ENCODE results near the gene WWOX. TPM values are rescaled to one million over a fixed set of nuclear protein-coding genes. Genes with fewer than 3 reads are reported as not detected.

Gene WWOX
- total RNA-seq, 1 donor from 2014 or later = 28.2 TPM

DNA sequence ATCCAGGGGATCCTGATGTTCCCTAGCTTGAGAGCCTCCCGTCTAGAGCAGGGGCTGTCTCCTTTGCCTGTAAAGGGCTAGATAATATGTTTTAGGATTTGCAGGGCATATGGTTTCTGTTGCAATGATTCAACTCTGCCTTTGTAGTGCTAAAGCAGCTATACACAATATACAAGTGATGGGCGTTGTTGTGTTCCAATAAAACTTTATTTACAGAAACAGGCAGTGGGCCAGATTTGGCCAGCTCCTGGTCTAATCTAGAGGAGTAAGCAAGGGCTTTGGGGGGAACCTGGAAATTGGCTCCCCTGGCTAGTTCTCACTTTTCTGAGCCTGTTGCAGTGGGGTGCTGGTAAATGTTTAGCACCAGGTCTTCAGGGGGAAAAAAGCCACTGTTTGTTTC lies 13.8 kb downstream of the WWOX start:
- no peak overlapping the region for H3K4me3 Mint-ChIP-seq (ENCODE audit: unreplicated experiment)
- no peaks in the 10 kb centered on the region for H3K27me3 Mint-ChIP-seq (ENCODE audit: unreplicated experiment)
- peaks cover 33% of the 10 kb centered on the region for H3K36me3 Mint-ChIP-seq (ENCODE audit: unreplicated experiment)
- TF ChIP-seq, protein P1, sequence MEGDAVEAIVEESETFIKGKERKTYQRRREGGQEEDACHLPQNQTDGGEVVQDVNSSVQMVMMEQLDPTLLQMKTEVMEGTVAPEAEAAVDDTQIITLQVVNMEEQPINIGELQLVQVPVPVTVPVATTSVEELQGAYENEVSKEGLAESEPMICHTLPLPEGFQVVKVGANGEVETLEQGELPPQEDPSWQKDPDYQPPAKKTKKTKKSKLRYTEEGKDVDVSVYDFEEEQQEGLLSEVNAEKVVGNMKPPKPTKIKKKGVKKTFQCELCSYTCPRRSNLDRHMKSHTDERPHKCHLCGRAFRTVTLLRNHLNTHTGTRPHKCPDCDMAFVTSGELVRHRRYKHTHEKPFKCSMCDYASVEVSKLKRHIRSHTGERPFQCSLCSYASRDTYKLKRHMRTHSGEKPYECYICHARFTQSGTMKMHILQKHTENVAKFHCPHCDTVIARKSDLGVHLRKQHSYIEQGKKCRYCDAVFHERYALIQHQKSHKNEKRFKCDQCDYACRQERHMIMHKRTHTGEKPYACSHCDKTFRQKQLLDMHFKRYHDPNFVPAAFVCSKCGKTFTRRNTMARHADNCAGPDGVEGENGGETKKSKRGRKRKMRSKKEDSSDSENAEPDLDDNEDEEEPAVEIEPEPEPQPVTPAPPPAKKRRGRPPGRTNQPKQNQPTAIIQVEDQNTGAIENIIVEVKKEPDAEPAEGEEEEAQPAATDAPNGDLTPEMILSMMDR (IDR thresholded peaks at IDR 0.05) = no peak
- H3K9me3 Mint-ChIP-seq (ENCODE audit: unreplicated experiment) = no peaks in the 10 kb centered on the region
- H3K4me1 Mint-ChIP-seq (ENCODE audit: unreplicated experiment) = no peaks in the 10 kb centered on the region
- no peak for DNase-seq (ENCODE audit: extremely low spot score, unreplicated experiment)
- H3K27ac Mint-ChIP-seq (ENCODE audit: unreplicated experiment) = no peak overlapping the region

DNA sequence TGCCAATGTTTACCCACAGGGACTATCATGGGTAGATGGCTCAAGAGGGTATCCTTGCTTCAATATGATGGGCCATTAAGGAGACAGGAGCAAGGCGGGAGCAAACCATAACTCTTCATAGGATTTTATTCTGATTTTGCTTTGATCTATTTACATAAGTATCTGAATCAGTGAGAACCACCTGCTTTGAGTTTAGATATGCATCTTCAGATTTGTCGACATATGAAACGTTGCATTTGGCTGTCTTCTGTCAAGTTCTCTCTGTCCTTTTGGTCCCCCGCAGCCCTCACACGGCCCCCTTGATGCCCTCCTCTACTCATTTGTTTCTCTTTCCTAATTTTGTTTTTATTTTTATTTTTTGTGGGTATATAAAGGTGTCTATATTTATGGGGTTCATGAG lies 16.2 kb downstream of the WWOX start:
- Mint-ChIP-seq H3K4me3 (ENCODE audit: unreplicated experiment) (no peak overlapping the region), H3K4me1 (ENCODE audit: unreplicated experiment) (no peaks in the 10 kb centered on the region), H3K27me3 (ENCODE audit: unreplicated experiment) (no peaks in the 10 kb centered on the region), H3K9me3 (ENCODE audit: unreplicated experiment) (no peaks in the 10 kb centered on the region), H3K27ac (ENCODE audit: unreplicated experiment) (no peak overlapping the region), H3K36me3 (ENCODE audit: unreplicated experiment) (peaks cover 26% of the 10 kb centered on the region)
- TF ChIP-seq, protein P1 (IDR thresholded peaks at IDR 0.05) = no peak
- no peak for DNase-seq (ENCODE audit: extremely low spot score, unreplicated experiment)

DNA sequence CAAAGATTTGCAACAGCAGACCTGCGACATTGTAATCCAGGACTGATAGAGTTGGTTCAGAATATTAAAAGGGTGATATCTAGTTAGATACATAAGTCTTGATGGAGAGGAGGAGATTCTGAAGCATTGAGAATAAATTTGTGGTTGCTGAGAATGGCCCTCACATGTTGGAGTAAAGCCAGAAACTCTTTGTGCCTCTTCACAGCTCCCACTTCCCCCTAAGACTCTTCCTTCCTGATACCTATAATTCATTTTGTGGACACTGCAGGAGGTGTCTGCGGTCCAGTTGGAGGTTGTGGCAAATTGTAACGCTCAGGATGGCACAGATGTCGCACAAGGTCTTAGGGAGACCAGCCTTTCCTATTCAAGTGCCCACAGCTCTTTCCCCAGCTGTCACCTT lies 17.5 kb downstream of the WWOX start:
- H3K27me3 Mint-ChIP-seq (ENCODE audit: unreplicated experiment) = no peaks in the 10 kb centered on the region
- H3K4me3 Mint-ChIP-seq (ENCODE audit: unreplicated experiment) = no peak overlapping the region
- DNase-seq (ENCODE audit: extremely low spot score, unreplicated experiment) = no peak
- peaks cover 28% of the 10 kb centered on the region for H3K36me3 Mint-ChIP-seq (ENCODE audit: unreplicated experiment)
- H3K9me3 Mint-ChIP-seq (ENCODE audit: unreplicated experiment) = no peaks in the 10 kb centered on the region
- H3K4me1 Mint-ChIP-seq (ENCODE audit: unreplicated experiment) = no peaks in the 10 kb centered on the region
- H3K27ac Mint-ChIP-seq (ENCODE audit: unreplicated experiment) = no peak overlapping the region
- TF ChIP-seq, protein P1 (IDR thresholded peaks at IDR 0.05) = no peak

DNA sequence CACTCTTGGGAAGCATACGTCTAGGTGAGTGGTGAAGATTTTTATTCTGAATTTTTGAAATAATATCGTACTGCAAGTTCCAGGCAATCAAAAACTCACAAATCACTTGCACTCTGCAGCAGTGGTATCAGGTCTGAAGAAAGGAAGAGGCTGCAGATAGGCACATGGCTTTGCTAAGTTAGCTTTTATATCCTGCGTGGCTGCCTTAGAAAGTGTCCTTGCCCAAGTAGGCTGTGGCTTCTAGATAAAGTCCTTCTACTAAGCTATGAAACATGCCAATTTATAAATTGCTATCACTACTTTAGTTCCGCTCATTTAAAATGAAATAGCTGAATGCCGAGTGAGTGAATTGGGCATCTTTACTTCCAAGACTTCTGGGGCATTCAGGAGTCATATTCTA lies 17.9 kb downstream of the WWOX start:
- H3K36me3 Mint-ChIP-seq (ENCODE audit: unreplicated experiment) = peaks cover 28% of the 10 kb centered on the region

DNA sequence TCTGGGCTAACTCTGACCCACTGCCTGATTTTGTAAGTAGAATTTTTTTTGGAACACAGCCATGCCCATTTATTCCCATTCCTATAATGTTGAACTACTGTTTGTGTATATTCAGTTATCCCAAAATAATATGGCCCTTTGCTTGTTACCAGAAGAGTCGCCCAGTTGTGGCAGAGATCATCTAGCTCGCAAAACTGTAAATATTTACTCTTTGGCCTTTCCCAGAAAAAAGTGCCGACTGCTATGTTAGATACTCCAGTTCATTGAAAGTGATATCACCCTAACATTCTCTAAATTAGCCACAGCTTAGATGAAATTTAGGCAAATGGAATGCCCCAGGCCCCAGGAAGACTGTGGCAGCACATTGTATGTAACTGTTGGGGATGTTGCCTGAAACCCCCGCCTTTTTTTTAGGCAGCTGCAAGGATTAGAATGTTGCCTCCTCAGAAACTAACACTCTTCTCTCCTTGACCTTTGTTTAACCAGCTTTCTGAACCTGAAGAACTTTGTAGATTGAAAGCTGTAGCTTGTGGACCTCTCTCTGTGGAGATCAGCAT lies 19.1 kb downstream of the WWOX start:
- Mint-ChIP-seq H3K4me1 (ENCODE audit: unreplicated experiment) (peaks cover 6% of the 10 kb centered on the region), H3K36me3 (ENCODE audit: unreplicated experiment) (peaks cover 24% of the 10 kb centered on the region), H3K27me3 (ENCODE audit: unreplicated experiment) (no peaks in the 10 kb centered on the region), H3K9me3 (ENCODE audit: unreplicated experiment) (no peaks in the 10 kb centered on the region), H3K4me3 (ENCODE audit: unreplicated experiment) (no peak overlapping the region), H3K27ac (ENCODE audit: unreplicated experiment) (no peak overlapping the region)
- no peak for DNase-seq (ENCODE audit: extremely low spot score, unreplicated experiment)
- TF ChIP-seq, protein P1 (IDR thresholded peaks at IDR 0.05) = no peak

More for the DNA sequence above, 17.9 kb downstream of the WWOX start:
- H3K27me3 Mint-ChIP-seq (ENCODE audit: unreplicated experiment) = no peaks in the 10 kb centered on the region
- TF ChIP-seq, protein P1 (IDR thresholded peaks at IDR 0.05) = no peak
- H3K27ac Mint-ChIP-seq (ENCODE audit: unreplicated experiment) = no peak overlapping the region
- no peaks in the 10 kb centered on the region for H3K4me1 Mint-ChIP-seq (ENCODE audit: unreplicated experiment)
- H3K4me3 Mint-ChIP-seq (ENCODE audit: unreplicated experiment) = no peak overlapping the region
- no peak for DNase-seq (ENCODE audit: extremely low spot score, unreplicated experiment)
- no peaks in the 10 kb centered on the region for H3K9me3 Mint-ChIP-seq (ENCODE audit: unreplicated experiment)
